ENCODE measurements around the gene PSKH1. TPM values are rescaled to one million over a fixed set of nuclear protein-coding genes. Genes with fewer than 3 reads are reported as not detected.

The PSKH1 gene
- total and polyA plus RNA-seq, 2 experiments from 2014 or later = 29.2 to 44.6 TPM

DNA sequence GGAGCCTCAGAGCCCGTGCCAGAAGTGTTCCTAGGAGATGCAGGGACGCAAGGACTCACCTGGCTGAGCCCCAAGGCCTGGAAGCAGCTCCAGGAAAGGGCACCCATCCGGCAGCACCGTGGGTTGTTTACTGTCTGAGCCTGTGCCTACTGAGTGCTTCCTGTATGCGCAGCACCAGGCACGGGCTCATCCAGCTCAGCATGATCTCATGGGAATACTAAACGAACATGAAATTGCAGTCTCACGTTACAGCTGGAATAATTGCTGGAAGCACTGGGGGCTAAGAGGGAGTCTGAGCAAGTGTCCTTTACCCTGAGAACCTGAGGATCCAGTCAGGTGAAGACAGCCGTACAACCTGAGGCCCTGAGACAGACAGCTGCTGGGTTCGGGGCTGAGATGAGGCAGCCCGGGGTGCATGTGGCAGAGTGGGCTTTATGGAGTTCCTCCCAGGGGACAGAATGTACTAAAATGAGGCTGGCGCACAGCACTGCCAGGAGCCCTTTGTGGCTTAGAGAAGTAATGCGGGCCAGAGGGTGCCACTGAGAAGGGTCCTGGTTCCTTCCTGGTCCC lies 33.2 kb downstream of the PSKH1 start:
- TF ChIP-seq EZH2 (IDR thresholded peaks at IDR 0.05; ENCODE audit: borderline replicate concordance) (no peak), EZH2phosphoT487 (IDR thresholded peaks at IDR 0.05; ENCODE audit: low read depth, severe bottlenecking, unreplicated experiment) (no peak)
- TF ChIP-seq, protein P1, sequence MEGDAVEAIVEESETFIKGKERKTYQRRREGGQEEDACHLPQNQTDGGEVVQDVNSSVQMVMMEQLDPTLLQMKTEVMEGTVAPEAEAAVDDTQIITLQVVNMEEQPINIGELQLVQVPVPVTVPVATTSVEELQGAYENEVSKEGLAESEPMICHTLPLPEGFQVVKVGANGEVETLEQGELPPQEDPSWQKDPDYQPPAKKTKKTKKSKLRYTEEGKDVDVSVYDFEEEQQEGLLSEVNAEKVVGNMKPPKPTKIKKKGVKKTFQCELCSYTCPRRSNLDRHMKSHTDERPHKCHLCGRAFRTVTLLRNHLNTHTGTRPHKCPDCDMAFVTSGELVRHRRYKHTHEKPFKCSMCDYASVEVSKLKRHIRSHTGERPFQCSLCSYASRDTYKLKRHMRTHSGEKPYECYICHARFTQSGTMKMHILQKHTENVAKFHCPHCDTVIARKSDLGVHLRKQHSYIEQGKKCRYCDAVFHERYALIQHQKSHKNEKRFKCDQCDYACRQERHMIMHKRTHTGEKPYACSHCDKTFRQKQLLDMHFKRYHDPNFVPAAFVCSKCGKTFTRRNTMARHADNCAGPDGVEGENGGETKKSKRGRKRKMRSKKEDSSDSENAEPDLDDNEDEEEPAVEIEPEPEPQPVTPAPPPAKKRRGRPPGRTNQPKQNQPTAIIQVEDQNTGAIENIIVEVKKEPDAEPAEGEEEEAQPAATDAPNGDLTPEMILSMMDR (IDR thresholded peaks at IDR 0.05; ENCODE audit: poor library complexity) = no peak
- Histone ChIP-seq H3K4me3 (no peak overlapping the region), H3K36me3 (replicated peaks; ENCODE audit: insufficient read depth, low read depth) (no peaks in the 10 kb centered on the region)

DNA sequence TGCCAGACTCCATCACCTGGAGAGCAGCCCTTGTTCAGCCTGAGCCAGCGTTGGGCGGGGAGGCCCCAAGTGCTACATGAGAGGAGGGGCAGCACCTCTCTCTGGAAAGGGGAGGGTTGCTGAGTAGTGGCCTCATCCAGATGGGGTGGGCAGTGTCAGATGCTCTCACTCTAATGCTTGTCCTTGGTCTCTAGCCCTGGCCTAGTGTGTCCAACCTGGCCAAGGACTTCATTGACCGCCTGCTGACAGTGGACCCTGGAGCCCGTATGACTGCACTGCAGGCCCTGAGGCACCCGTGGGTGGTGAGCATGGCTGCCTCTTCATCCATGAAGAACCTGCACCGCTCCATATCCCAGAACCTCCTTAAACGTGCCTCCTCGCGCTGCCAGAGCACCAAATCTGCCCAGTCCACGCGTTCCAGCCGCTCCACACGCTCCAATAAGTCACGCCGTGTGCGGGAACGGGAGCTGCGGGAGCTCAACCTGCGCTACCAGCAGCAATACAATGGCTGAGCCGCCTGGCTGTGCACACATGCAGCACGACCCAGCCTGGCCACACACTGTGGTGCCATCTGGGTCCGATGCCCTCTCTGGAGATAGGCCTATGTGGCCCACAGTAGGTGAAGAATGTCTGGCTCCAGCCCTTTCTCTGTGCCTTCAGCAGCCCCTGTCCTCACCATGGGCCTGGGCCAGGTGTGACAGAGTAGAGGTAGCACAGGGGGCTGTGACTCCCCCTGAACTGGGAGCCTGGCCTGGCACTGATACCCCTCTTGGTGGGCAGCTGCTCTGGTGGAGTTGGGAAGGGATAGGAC lies 34.3 kb downstream of the PSKH1 start:
- no peak overlapping the region for H3K4me2 ChIP-seq

More for the DNA sequence above, 33.2 kb downstream of the PSKH1 start:
- no peak for DNase-seq (ENCODE audit: low spot score)
- H3K27me3 ChIP-seq = no peaks in the 10 kb centered on the region
- no peak overlapping the region for H3K4me2 ChIP-seq
- WGBS (ENCODE audit: low lambda C conversion rate, missing lambda C conversion rate) = 71% methylated on average over 13 of the region's 13 CpGs
- peaks cover 10% of the 10 kb centered on the region for H3K79me2 ChIP-seq
- H3K9me3 ChIP-seq (ENCODE audit: low read depth) = no peaks in the 10 kb centered on the region
- H3K9me2 ChIP-seq (replicated peaks; ENCODE audit: insufficient read depth) = no peaks in the 10 kb centered on the region
- peaks cover 20% of the 10 kb centered on the region for H4K20me1 ChIP-seq (ENCODE audit: insufficient read depth, poor library complexity, severe bottlenecking)
- no peak overlapping the region for H3K27ac ChIP-seq
- H3K4me1 ChIP-seq (ENCODE audit: insufficient read depth) = no peaks in the 10 kb centered on the region
- H2AFZ ChIP-seq = no peak overlapping the region

DNA sequence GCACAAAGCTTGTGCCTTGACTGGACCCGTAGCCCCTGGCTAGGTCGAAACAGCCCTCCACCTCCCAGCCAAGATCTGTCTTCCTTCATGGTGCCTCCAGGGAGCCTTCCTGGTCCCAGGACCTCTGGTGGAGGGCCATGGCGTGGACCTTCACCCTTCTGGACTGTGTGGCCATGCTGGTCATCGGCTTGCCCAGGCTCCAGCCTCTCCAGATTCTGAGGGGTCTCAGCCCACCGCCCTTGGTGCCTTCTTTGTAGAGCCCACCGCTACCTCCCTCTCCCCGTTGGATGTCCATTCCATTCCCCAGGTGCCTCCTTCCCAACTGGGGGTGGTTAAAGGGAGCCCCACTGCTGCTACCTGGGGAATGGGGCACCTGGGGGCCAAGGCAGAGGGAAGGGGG lies 35.1 kb downstream of the PSKH1 start:
- no peak overlapping the region for H3K4me2 ChIP-seq
- 88% methylated on average over 7 of the region's 7 CpGs for WGBS (ENCODE audit: low lambda C conversion rate, missing lambda C conversion rate)
- no peak overlapping the region for H3K4me3 ChIP-seq
- no peaks in the 10 kb centered on the region for H3K9me3 ChIP-seq (ENCODE audit: low read depth)
- no peak overlapping the region for H3K27ac ChIP-seq
- TF ChIP-seq EZH2 (IDR thresholded peaks at IDR 0.05; ENCODE audit: borderline replicate concordance) (no peak), EZH2phosphoT487 (IDR thresholded peaks at IDR 0.05; ENCODE audit: low read depth, severe bottlenecking, unreplicated experiment) (no peak)
- TF ChIP-seq, protein P1 (IDR thresholded peaks at IDR 0.05; ENCODE audit: poor library complexity) = no peak
- DNase-seq (ENCODE audit: low spot score) = no peak
- H4K20me1 ChIP-seq (ENCODE audit: insufficient read depth, poor library complexity, severe bottlenecking) = peaks cover 10% of the 10 kb centered on the region
- no peaks in the 10 kb centered on the region for H3K9me2 ChIP-seq (replicated peaks; ENCODE audit: insufficient read depth)
- no peaks in the 10 kb centered on the region for H3K27me3 ChIP-seq
- no peaks in the 10 kb centered on the region for H3K4me1 ChIP-seq (ENCODE audit: insufficient read depth)
- H3K79me2 ChIP-seq = no peaks in the 10 kb centered on the region
- no peaks in the 10 kb centered on the region for H3K36me3 ChIP-seq (replicated peaks; ENCODE audit: insufficient read depth, low read depth)
- H2AFZ ChIP-seq = no peak overlapping the region

More for the DNA sequence above, 34.3 kb downstream of the PSKH1 start:
- Histone ChIP-seq H3K9me2 (replicated peaks; ENCODE audit: insufficient read depth) (no peaks in the 10 kb centered on the region), H3K27me3 (no peaks in the 10 kb centered on the region), H3K79me2 (peaks cover 4% of the 10 kb centered on the region), H3K4me3 (no peak overlapping the region), H3K9me3 (ENCODE audit: low read depth) (no peaks in the 10 kb centered on the region), H3K36me3 (replicated peaks; ENCODE audit: insufficient read depth, low read depth) (no peaks in the 10 kb centered on the region), H3K27ac (no peak overlapping the region), H2AFZ (no peak overlapping the region), H4K20me1 (ENCODE audit: insufficient read depth, poor library complexity, severe bottlenecking) (peaks cover 16% of the 10 kb centered on the region), H3K4me1 (ENCODE audit: insufficient read depth) (no peaks in the 10 kb centered on the region)
- no peak for DNase-seq (ENCODE audit: low spot score)
- TF ChIP-seq, protein P1 (IDR thresholded peaks at IDR 0.05; ENCODE audit: poor library complexity) = no peak
- TF ChIP-seq EZH2 (IDR thresholded peaks at IDR 0.05; ENCODE audit: borderline replicate concordance) (no peak), EZH2phosphoT487 (IDR thresholded peaks at IDR 0.05; ENCODE audit: low read depth, severe bottlenecking, unreplicated experiment) (no peak)
- WGBS (ENCODE audit: low lambda C conversion rate, missing lambda C conversion rate) = 95% methylated on average over 22 of the region's 22 CpGs
